GM04503 (cell line): ENCODE data around the gene ECEL1.
"Not testable (repeated sequence)": the region's sequence is repeated elsewhere in the genome, so short reads cannot be mapped to it uniquely, and the experiment has no call there.

Experiments
- DNase-seq: peaks from one replicate; pipeline ENCODE4 v3.0.0-alpha.2; 2012; ENCODE audit warnings: low read depth

Gene ECEL1

DNA sequence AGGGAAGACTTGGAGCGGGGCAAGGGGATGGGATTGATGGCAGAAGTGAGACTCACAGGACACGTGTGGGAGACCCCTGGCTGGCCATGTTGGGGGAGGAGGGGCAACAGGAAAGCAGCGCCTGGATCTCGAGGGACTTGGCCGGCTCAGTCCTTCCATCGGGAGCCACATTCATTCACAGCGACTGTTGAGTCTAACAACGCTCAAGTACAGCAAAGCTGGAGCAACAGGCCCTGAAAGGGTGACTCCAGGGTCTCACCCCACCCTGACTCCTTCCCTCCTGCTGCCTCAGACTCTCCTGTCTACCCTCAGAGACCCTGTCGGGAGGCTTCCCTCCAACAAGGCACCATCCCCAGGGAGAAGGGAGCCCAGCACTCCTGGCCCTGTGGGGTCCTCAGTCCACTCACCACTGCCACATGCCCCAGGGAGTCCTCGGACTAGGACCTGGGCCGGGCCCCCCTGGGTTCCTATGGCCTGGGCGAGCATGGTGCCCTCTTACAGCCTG, 46.4 kb downstream of the ECEL1 start:
- DNase-seq, result no peak

DNA sequence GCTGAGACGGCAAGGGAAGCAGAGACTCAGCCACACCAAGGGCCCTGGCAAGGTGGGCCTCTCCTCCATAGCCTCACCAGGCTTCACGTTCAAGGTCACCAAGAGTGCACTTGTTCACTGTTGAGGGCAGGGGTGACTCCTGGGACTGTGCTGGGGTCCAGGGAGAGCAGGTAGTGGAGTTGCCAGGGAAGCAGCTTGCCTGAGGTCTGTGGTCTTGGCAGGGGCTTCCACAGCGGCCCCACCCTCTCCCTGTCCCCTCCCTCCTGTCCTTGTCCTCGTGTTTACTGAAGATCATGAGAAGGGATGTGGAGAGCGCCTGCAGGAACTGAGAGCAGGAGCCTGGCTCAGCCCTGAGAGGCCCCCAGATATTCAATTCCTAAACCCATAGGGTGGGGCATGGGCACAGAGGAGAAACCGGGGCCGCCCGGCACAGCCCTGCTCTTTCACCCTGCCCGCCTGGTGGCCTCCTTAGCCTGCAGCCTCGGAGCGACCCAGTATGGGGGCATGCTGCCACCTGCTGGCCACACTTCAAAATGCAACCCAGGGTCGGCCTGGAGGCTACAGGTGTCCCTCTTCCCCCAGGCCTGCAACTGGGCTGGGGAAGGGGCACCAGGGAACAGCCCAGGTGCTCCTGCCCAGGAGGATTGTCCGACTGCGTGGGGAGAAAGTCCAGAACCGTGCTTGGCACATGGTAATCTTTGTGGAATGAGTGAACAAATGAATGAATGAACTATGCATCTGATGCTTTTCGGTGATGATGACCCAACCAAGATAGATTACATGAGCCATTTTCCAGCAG, 47.2 kb downstream of the ECEL1 start:
- not testable (repeated sequence) for DNase-seq

DNA sequence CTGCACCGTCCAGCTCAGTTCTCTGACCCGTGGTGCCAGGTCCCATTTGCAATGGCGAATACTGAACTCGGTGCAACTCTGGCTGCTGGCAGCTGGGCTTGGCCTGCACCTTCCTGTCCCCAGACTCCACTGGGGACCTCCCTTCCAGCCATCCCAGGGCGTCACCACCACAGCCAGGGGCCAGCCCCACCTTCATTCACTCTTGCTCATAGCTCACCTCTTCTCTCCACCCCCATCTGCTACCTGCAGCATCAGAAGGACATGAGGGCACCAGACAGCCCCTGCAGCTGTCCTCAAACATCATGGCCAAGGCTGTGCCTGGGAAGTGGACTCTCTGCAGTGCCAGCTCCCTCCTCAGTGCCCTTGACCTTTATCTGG, 47.9 kb downstream of the ECEL1 start:
- DNase-seq, result no peak

DNA sequence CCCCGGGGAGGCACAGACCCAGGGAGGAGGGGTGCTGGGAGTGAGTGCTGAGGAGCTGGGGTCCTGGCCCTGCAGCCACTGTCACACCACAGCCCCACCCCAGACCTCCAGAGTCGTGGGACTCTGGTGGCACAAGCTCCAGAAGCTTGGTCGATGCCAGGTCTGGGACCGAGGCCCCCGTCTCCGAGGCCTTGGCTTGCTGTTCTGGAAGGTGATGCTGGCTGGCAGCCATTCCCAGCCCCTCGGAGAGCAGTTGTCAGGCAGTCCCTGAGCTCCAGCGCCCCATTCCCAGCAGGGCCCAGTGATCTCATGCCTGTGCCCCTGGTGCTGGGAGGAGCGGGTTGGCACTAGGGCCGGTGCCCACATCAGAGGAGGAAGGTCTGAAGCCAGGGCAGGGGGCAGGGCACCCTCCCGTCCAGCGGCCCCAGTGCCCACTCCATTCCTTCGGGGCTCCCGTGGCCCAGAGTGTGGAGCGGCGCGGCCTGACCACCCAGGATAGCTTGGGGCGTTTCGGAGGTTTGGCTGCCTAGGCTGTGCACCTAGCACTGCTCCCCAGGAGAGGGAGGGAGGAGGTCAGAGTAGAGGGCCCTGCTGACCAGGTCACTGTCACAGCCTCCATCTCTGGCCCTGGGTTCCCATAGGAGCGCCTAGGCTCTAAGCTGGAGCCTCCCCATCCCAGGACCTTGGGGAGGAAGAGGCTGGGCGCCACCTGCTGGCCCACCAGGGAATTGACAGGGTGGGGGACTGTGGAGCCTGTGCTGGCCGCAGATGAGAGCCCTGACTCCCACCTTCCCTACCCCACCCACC, 48.5 kb downstream of the ECEL1 start:
- no peak for DNase-seq

DNA sequence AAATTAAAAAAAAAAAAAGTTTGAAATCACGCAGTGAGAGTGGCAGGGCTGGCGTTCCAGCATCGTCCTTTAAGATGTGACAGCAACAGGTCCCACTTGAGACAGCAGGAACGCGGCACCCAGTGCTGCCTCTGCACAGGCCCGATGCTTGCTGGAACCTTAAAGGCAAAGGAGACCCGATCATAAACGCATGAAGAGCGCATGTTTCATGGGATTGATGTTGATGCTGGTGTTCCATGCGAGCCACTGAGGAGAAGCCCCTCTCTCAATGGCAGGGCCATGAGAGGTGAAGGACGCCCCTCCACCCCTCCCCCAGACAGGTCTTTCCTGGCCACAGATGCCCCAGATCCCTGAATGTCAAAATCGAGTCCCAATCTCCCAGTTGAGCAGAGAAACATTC, 49.5 kb downstream of the ECEL1 start:
- no peak for DNase-seq

DNA sequence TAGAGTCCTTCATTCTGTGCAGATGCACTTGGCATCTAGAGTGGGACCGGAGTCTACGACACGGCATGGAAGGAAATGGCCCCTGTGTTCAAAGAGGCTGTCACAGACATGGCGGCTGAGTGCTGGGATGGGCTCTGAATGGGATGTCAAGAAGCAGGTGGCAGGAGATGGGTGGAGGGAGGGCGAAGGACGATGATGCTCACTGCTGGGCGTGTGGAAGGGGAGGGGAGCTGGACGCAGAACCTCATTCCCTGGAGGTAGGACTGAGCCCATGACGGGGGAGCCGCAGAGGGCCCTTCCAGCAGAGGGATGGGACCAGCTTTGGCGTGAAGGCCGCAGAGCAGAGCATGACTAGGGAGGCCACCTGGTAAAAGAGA, 50.5 kb downstream of the ECEL1 start:
- DNase-seq, result no peak

DNA sequence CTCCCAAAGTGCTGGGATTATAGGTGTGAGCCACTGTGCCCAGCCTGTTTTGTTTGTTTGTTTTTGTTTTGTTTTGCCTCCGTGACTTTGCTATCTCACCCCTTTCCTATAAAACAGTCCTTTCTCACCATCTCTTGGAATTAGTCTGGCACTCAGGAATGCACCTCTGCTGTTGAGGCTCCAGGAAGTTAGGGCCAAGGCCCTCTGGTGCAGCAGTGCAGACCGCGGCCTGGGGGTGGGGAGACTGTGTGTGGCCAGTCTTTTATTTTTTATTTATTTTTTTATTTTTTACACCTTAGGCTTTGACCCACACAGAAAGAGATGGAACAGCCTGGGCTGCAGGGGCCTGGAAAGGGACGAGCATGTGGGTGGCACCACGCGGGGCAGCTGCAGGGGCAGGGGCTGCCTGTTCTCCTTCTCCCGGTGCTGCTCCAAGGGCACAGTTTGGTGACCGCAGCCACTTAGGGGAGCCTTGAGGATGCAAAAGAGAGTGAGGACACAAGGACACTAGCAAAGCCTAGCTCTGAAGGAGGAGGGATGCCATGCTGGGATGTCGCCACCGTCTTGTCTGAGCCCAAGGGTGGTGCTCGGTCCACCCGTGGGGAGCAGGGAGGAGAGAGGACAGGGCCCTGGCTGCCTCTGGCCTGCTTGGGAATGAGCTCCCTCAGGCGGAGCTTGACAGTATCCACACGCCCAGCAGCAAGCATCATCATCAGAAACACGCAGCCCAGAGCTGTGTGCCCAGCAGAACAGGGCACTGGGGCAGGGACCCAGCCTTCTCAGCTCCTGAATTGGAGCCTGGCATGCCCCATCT, 51.0 kb downstream of the ECEL1 start:
- DNase-seq, result no peak

DNA sequence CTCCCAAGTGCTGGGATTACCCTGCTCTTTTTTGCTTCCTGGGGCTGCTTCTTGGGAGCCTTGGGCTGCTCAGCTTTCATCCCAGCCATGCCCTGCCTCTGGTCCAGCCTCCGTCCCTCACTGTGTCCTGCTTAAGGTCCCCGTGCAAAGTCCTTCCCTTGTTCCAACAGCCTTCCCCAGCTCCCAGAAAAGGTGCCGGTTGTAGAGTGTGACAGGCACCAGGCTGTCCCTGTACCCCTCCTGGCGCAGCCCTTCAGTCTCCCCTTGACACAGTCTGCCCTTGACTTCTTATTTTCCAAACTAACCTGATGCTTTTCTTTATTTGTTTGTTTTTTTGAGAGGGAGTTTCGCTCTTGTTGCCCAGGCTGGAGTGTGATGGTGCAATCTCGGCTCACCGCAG, 51.8 kb downstream of the ECEL1 start:
- DNase-seq, result no peak

DNA sequence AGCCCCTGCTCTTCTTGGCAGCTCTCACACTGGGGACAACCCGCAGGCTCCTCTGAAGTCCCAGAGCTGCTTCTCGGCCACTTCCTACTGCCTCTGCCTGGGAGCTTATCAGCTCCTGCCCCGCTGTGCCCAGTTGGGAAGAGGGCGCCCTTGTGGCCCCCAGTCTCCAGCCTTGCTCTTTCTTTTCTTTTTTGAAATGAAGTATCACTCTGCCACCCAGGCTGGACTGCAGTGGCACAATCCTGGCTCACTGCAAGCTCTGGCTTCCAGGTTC, 52.3 kb downstream of the ECEL1 start:
- no peak for DNase-seq

DNA sequence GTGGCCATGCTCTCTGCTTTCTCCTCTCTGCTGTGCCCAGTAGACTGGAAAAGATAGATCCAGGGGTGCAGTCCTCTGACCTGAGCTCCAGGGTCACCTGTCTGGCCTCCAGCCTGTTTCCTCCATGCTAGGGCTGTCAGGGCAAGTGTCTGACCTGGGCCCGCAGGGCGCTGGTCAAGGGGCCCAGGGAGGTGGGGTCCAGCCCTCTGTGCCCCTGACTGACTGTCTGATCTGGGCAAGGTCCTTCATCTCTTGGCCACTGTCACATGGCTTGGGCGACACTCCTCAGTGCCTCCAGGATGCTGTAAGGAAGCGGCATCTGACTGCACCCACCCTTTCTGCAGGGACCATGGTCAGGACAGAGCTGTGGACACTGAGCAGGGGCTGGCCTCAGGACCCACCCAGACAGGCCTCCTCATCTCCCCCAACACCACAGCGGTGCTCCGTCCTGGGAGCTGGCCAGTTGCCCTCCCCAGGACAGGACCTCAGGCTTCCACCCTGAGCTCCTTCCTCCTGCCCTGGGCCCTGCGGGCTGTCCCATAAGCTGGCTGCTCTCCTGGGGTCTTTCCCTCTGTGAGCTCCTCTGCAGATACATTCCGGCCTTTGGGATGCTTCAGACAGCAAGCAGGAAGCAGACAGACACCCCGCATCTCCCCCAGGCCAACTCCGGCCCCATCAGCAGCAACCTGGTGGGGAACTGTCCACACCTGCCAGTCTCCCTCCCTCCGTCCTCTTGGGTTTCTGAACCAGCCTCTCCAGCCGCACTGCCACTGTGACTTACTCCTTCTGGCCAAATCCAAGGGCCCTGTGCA, 52.9 kb downstream of the ECEL1 start:
- DNase-seq, result no peak

DNA sequence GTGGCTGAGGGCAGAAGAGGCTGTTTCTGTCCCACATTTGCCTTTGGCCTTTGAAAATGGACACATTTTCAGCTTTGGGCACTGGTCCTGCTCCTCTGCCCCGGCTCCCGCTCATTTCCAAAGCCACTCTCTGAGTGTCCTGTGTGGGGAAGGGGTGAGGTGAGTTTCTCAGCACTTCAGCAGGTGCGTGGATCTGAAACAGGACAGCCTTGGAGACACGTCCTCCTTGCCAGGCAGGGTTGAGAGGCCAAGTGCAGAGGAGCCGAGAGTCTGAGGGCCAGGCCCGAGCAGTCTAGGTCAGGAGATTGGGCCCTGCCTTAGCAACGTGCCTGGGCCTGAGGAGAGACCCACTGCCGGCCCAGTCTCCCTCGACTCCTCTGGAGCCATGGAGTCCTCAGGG, 53.5 kb downstream of the ECEL1 start:
- DNase-seq, result no peak

DNA sequence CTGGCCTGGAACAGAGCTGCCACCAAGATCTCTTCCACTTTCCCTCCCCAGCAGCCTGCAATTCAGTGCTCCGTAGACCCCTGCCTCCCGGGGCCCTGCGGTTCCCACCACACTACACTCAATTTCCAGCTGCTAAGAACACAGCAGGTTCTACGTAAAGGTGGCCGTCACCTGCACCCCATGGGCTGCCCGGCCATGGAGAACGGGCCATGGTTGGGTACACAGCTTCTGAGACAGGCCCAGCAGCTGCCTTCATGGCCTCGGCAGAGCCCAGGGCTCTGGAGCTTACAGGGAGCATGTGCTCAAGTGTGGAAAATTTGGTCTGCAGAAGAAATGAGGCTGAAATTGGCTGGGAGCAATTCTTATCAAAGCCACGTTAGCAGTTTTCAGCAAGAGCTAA, 54.0 kb downstream of the ECEL1 start:
- not testable (repeated sequence) for DNase-seq

DNA sequence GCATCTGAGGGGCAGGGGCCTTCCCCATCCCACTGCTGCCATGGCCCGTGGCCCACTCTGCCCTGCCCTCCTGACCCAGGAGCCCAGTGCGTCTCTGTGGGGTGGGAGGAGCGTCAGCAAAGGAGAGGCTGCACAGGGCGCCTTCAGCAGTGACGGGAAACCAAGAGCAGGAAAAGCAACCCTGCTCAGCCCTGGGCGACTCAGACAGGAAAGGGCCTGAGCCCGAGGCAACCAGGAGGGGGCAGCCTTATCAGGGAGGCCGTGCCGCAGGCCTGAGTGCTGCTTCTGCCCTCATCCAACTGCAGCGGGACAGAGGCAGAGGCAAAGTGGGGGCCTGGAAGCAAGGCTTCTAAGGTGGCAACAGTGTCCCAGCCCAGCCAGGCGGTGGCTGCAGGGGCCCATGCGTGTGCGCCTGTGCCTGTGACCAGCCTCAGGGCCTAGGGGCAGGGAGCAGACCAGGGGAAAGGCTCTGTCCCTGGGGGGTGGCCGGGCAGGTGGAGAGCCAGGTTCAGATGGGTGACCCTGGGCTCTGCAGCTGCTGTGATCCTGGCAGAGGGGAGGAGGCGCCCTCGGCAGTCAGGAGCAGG, 54.9 kb downstream of the ECEL1 start:
- no peak for DNase-seq

DNA sequence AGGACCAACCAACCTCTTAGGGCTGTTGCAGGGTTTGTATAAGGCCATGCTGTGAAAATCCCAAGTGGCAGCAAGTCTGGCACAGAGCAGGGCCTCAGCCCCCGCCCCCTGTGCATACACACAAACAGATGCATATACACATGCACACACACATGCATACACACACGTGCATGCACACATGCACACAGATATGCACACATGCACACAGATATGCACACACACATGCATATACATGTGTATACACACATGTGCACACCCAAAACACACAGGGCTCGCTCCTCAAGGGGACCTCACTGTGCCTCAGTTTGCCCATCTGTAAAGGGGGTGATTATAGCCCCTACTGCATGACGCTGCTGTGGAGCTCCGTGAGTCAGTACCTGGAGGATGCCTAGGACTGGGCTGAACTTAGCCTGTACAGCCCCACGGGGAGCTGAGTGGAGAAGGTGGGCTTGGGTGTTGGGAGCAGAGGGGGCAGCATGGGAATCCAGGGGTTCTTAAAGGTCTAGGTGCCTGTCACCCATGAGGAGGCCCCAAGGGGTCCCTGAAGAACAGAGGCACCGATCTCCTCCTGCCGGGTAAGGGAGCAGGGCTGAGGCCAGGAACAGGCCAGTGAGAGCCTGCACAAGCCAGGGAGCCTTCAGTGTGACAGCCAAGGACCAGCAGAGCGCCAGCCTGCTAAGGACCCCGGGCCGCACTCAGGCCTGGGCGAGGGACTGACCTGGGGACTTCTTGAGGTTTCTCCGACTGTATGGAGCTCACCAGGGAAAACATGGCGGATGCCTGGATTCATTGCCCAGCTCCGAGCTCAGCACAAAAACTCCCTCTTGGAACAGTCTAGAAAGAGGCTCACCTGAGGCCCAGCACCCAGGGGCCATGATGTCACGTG, 55.7 kb downstream of the ECEL1 start:
- no peak for DNase-seq
